GM12892 (cell line): ENCODE results near the gene ABCB6.

ENCODE experiments used
- POLR2A ChIP-seq: IDR thresholded peaks from 2 replicates; pipeline ENCODE4 v1.6.1; 2011; ENCODE audit warnings: low read depth, low read length, control low read depth
- POLR2AphosphoS5 ChIP-seq: IDR thresholded peaks from 2 replicates; pipeline ENCODE4 v1.6.1; 2011; ENCODE audit warnings: low read depth, low read length, control low read depth

DNA sequence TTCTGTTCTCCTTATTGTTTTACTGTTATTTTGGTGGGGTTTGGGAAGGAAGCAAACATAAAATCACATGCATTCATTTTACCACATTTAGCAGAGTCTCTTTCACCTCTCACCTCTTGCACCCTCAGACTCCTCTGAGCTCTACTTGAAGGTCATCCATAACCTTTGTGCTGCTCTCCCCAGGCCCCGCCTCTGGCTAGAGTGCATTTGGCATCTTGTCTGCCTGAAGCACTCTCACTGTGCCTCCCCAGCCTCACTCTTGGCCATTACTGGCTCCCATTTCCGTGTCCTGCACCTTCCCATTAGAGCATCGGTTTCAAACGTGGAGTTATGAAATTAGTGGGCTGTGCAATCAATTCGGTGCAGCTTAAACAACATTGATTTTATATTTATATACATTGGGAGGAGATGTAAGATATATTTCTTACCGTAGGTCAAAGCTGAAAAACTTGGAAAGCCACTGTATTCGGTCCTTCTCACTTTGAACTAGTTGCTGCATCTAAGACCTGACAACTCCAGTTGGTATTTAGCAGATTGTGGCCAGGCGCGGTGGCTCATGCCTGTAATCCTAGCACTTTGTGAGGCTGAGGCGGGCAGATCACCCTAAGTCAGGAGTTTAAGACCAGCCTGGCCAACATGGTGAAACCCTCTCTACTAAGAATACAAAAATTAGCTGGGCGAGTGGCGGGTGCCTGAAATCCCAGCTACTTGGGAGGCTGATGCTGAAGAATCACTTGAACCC is 19.1 kb downstream of the ABCB6 start:
- TF ChIP-seq POLR2A (no peak), POLR2AphosphoS5 (no peak)
